Activated naive CD8-positive, alpha-beta T cell (primary cell): ENCODE data around the gene FXYD1.
"Not testable (repeated sequence)": the region's sequence is repeated elsewhere in the genome, so short reads cannot be mapped to it uniquely, and the experiment has no call there.

Experiments
- H3K27ac Mint-ChIP-seq: one replicate; pipeline ENCODE4 v1.8.0; 2021; ENCODE audit warnings: mixed read lengths
- H3K27me3 Mint-ChIP-seq: one replicate; pipeline ENCODE4 v1.8.0; 2021; ENCODE audit warnings: mixed read lengths
- H3K36me3 Mint-ChIP-seq: one replicate; pipeline ENCODE4 v1.8.0; 2021; ENCODE audit warnings: mixed read lengths
- H3K4me1 Mint-ChIP-seq: one replicate; pipeline ENCODE4 v1.8.0; 2021; ENCODE audit warnings: low read depth, mixed read lengths
- H3K4me3 Mint-ChIP-seq: one replicate; pipeline ENCODE4 v1.8.0; 2021; ENCODE audit warnings: mild to moderate bottlenecking, mixed read lengths
- H3K9me3 Mint-ChIP-seq: one replicate; pipeline ENCODE4 v1.8.0; 2021; ENCODE audit warnings: low read depth, mixed read lengths

FXYD1 gene

DNA sequence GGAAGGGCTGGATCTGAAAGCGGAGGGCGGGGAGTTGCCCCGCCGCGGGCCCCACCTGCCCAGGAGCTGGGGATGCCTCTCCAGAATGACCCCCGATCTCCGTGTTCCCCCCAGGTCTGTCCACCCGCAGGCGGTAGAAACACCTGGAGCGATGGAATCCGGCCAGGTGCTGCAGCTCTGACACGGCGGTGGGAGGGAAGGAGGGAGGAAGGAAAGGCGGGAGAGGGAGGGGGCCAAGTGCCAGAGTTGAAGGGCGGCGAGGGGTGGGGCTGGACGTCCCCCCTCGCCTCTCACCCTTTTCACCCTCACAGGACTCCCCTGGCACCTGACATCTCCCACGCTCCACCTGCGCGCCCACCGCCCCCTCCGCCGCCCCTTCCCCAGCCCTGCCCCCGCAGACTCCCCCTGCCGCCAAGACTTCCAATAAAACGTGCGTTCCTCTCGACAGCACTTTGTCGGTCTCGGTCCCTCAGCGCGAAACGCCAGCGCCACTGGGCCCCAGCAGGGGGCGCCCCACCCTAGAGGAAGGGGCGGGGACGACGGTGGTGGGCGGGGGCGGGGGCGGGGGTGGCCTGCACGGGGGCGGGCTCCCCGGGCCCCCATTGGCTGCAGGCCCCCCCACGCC lies 4.1 kb downstream of the FXYD1 start:
- H3K9me3 Mint-ChIP-seq: no peaks in the 10 kb centered on the region

DNA sequence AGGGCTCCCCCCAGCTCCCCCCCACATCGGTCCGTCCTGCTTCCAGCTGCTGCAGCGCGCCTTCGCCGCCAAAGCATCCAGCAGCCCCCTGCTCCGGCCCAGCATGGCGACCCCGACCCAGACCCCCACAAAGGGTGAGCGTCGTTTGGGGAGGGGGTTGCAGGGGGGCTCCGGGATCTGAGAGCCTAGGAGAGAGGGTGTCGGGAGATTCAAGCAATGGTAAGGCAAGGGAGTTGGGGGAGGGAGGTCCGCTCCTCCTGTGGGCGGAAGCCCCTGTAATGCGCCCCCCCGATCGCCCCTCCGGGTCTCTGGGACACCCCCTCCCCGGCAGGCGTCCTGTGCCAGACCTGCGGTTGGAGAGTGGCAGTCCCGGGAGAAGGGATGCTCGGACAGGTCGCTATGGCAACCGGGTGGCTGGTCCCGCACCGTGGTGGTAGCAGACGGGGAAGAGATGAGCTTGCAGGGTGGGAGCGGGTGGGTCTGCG lies 4.6 kb downstream of the FXYD1 start, which contains the start of gene FXYD7:
Gene FXYD7 (plus strand): TSS at position 25 of the 485 bp plus-strand sequence. CDS start 79 bp downstream, at position 104.
- Mint-ChIP-seq H3K27ac (no peak within 1 kb of the TSS), H3K4me1 (peaks cover 30% of the 10 kb centered on the region), H3K9me3 (no peaks in the 10 kb centered on the region), H3K36me3 (no peaks in the 10 kb centered on the region), H3K27me3 (no peaks in the 10 kb centered on the region), H3K4me3 (peak within 1 kb of the TSS; percentile 81)

More for the DNA sequence above, 4.1 kb downstream of the FXYD1 start:
- H3K36me3 Mint-ChIP-seq: no peaks in the 10 kb centered on the region
- H3K4me1 Mint-ChIP-seq: peaks cover 30% of the 10 kb centered on the region
- no peak overlapping the region for H3K27ac Mint-ChIP-seq
- H3K27me3 Mint-ChIP-seq: no peaks in the 10 kb centered on the region
- H3K4me3 Mint-ChIP-seq: peak overlapping the region; percentile 57

DNA sequence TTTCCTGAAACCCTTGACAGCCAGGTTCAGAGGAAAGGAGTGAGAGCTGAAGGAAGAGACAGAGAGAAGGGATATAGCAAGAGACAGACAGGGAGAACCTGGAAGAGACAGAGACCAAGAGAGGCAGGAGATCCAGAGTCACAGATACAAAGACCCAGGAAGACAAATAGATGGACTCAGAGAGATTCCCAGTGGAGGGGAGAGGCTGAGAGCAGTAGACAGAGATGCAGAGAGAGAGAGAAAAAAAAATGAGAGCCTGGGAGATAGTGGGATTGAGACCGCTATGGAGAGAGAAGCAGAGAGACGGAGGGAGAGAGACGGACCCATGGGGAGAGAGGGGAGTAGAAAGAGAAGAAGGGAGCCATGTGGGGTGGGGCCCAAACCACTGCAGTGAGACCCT lies 5.2 kb downstream of the FXYD1 start:
- no peaks in the 10 kb centered on the region for H3K36me3 Mint-ChIP-seq
- peaks cover 30% of the 10 kb centered on the region for H3K4me1 Mint-ChIP-seq
- H3K27me3 Mint-ChIP-seq: no peaks in the 10 kb centered on the region
- H3K4me3 Mint-ChIP-seq: peak overlapping the region; percentile 35
- H3K9me3 Mint-ChIP-seq: no peaks in the 10 kb centered on the region
- no peak overlapping the region for H3K27ac Mint-ChIP-seq

GRCh38 chr19:35144259-35144599 lies 5.6 kb downstream of the FXYD1 start:
- H3K27ac Mint-ChIP-seq: no peak overlapping the region
- no peaks in the 10 kb centered on the region for H3K9me3 Mint-ChIP-seq
- H3K36me3 Mint-ChIP-seq: no peaks in the 10 kb centered on the region
- H3K27me3 Mint-ChIP-seq: no peaks in the 10 kb centered on the region
- H3K4me3 Mint-ChIP-seq: peak overlapping the region; percentile 0
- peaks cover 30% of the 10 kb centered on the region for H3K4me1 Mint-ChIP-seq

DNA sequence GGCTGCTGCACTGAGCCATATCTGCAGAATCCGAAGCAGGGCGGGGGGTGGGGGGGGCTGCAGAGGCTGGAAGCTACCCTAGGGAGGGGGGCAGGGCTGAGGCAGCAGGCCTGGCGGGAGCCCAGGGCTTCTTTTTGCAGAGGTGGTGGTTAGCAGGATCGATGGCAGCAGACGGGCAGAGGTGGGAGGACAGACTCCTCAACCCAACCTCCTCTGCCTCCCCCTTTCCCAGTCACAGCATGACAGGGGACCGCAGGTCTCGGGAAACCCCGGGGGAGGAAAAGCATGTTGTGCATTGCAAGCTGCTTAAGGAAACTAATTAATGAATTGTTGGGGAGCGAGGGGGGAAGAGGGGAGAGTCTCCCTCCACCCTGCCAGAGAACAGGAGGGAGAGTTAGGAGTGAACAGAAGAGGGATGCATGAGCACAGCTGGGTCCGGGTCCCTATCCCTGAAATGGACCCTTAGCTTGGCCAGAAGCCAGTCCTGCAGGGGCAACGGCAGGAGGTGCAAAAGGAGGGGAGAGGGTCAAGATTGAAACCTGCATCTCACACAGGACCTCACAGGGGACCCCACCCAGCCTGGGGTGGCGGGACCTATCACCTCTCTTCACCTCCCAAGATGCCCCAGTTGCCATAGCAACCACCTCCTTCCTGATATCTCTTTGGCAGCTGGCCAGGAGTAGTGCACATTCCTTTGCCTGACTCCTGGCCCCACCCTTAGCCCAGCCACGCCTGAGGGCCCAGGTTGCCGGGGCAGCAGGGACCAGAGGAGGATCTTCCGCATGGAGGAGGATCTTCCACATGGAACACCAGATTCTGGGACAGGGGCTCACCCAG lies 6.2 kb downstream of the FXYD1 start:
- Mint-ChIP-seq H3K27ac (no peak overlapping the region), H3K36me3 (no peaks in the 10 kb centered on the region), H3K4me1 (peaks cover 30% of the 10 kb centered on the region), H3K4me3 (no peak overlapping the region), H3K27me3 (no peaks in the 10 kb centered on the region), H3K9me3 (no peaks in the 10 kb centered on the region)

DNA sequence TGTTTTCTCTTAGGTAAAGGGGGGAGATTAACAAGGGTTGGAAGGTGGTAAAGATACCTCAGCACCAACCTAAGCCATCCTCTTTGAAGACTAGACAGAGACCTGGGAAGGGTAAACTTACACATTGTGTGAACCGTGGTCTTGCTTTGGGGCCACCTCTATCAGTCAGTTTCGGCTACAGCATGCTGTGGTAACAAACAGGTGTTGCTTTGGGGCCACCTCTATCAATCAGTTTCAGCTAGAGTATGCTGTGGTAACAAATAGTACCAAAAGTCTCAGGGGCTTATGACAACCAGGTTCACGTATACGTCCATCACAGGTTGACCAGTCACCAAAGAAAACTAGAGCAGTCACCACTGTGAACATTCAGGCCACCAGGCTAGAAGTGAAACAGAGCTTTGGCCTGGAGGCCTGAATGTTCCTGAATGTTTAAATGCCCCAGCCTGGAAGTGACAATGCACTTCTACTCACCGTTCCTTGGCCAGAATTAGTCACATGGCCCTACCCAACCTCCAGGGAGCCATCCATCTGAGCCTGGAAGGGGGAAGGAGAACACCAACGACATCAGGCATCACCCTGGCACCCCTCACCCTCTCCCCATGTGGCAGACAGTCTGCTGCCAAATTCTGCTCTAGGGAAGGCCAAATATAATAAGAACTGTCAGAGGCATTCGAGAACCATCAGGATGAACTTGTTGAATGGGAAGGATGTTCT lies 8.3 kb downstream of the FXYD1 start:
- Mint-ChIP-seq H3K27me3 (no peaks in the 10 kb centered on the region), H3K9me3 (no peaks in the 10 kb centered on the region), H3K36me3 (no peaks in the 10 kb centered on the region), H3K27ac (no peak overlapping the region), H3K4me3 (no peak overlapping the region), H3K4me1 (peaks cover 17% of the 10 kb centered on the region)

DNA sequence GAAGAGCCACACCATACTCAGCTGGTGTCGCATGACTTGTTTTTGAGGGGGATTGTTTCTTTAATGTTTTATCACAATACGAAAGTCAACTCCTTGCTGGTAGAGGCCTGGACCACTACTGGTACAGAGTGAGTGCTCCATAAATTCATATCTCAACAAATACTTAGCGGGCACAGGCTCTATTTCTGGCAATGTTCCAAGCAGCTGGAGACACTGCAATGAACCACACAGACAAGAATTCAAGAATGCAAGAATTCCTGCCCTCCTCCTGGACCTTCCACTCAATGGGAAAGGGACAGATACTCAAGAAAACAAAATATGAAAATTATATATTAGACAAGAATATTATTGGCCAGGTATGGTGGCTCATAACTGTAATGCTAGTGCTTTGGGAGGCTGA lies 10.8 kb downstream of the FXYD1 start:
- no peak overlapping the region for H3K27ac Mint-ChIP-seq
- H3K27me3 Mint-ChIP-seq: no peaks in the 10 kb centered on the region
- no peaks in the 10 kb centered on the region for H3K36me3 Mint-ChIP-seq
- no peak overlapping the region for H3K4me3 Mint-ChIP-seq
- H3K4me1 Mint-ChIP-seq: peaks cover 14% of the 10 kb centered on the region
- no peaks in the 10 kb centered on the region for H3K9me3 Mint-ChIP-seq

DNA sequence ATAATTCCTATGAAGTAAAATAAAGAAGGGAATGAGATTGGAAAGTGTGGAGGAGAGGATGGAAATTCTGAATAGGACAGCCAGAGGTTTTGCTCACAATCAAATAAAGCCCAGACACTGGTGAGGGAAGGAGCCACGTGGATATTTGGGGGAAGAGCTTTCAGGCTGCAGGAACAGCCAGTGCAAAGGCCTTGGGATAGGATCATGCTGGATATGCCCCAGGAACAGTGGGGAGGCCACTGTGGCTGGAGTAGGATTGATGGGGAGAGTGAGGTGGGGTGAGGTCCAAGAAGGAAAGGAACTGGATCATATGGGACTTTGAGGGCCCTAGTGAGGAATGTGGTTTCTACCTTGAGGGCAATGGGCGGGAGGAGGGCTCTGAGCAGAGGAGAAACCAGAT lies 11.8 kb downstream of the FXYD1 start:
- Mint-ChIP-seq H3K27ac (no peak overlapping the region), H3K36me3 (no peaks in the 10 kb centered on the region), H3K4me3 (no peak overlapping the region), H3K9me3 (no peaks in the 10 kb centered on the region), H3K4me1 (peaks cover 12% of the 10 kb centered on the region), H3K27me3 (no peaks in the 10 kb centered on the region)

DNA sequence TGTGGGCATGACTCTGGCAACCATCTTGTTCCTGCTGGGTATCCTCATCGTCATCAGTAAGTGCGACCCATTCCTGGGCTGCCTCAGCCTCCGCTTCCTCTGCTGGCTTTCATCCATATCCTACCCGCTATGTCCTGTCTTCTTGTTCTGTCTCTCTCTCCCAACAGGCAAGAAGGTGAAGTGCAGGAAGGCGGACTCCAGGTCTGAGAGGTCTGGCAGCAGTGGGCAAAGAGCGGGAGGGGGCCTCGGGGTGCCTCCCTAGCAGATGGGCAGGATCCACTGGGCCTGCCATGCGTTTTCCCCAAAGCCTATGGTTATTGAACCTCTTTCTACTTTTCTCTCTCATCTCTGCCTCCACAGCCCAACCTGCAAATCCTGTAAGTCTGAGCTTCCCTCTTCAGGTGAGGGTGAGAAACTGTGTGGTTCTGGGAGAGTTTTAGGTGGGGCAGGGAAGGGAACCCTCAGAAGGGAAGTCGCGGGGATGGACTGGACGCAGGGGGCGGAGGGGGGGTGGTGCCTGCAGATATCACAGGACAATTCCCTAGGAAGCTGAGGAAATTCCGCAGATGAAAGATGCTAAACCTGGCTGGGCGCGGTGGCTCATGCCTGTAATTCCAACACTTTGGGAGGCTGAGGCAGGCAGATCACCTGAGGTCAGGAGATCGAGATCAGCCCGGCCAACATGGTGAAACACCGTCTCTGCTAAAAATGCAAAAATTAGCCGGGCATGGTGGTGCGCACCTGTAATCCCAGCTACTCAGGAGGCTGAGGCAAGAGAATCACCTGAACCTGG lies 12.8 kb downstream of the FXYD1 start:
- H3K27me3 Mint-ChIP-seq: no peaks in the 10 kb centered on the region
- H3K27ac Mint-ChIP-seq: no peak overlapping the region
- H3K4me1 Mint-ChIP-seq: peaks cover 19% of the 10 kb centered on the region
- peaks cover 6% of the 10 kb centered on the region for H3K36me3 Mint-ChIP-seq
- H3K4me3 Mint-ChIP-seq: no peak overlapping the region
- no peaks in the 10 kb centered on the region for H3K9me3 Mint-ChIP-seq

- not testable (repeated sequence) for H3K27me3 Mint-ChIP-seq, H3K9me3 Mint-ChIP-seq
- peaks cover 11% of the 10 kb centered on the region for H3K36me3 Mint-ChIP-seq
- peaks cover 34% of the 10 kb centered on the region for H3K4me1 Mint-ChIP-seq
- peak overlapping the region; percentile 99 for H3K4me3 Mint-ChIP-seq
- H3K27ac Mint-ChIP-seq: peak overlapping the region; percentile 61
These were observed 14.5 kb downstream of the FXYD1 start for GRCh38 chr19:35153129-35153522.

- Mint-ChIP-seq H3K27ac (peak overlapping the region; percentile 100), H3K9me3 (no peaks in the 10 kb centered on the region), H3K4me1 (peaks cover 41% of the 10 kb centered on the region), H3K27me3 (no peaks in the 10 kb centered on the region), H3K4me3 (peak overlapping the region; percentile 99), H3K36me3 (peaks cover 13% of the 10 kb centered on the region)
These were observed 15.3 kb downstream of the FXYD1 start for GRCh38 chr19:35153701-35154524.

- H3K27me3 Mint-ChIP-seq: no peaks in the 10 kb centered on the region
- peak within 1 kb of the TSS; percentile 99 for H3K4me3 Mint-ChIP-seq
- H3K9me3 Mint-ChIP-seq: no peaks in the 10 kb centered on the region
- H3K36me3 Mint-ChIP-seq: peaks cover 18% of the 10 kb centered on the region
- peaks cover 47% of the 10 kb centered on the region for H3K4me1 Mint-ChIP-seq
- peak within 1 kb of the TSS; percentile 100 for H3K27ac Mint-ChIP-seq
These were observed 16.1 kb downstream of the FXYD1 start, which contains the start of gene FXYD5 for GRCh38 chr19:35154525-35155406. Gene FXYD5 (plus strand): TSS chr19:35154735. CDS start chr19:35155551, 816 bp downstream.

DNA sequence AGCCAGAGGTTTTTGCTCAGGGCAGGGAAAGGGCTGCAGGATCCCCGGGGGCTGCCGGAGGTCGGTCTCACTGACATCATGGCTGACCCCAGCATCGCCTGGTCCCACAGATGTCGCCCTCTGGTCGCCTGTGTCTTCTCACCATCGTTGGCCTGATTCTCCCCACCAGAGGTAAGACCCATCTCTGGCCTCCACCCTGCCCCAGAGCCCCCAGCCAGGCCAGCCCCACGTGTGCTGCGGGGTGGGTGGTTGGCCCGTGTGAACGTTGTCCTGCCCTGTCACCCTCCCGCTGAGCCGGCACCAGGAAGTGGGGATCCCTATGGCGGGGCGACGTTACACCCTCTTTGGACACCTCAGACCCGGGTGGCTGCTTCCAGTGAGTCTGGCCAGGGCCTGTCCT lies 16.8 kb downstream of the FXYD1 start:
- Mint-ChIP-seq H3K4me1 (peaks cover 47% of the 10 kb centered on the region), H3K36me3 (peaks cover 18% of the 10 kb centered on the region), H3K27me3 (no peaks in the 10 kb centered on the region), H3K4me3 (peak overlapping the region; percentile 99), H3K9me3 (no peaks in the 10 kb centered on the region), H3K27ac (peak overlapping the region; percentile 100)
